K562 (cell line): ENCODE results near the gene FGD6. TPM values are rescaled to one million over a fixed set of nuclear protein-coding genes. Genes with fewer than 3 reads are reported as not detected.

Experiments
- CHD2 ChIP-seq: IDR thresholded peaks from 2 replicates; pipeline ENCODE4 v1.6.1; 2011; ENCODE audit warnings: low read depth, low read length
- DMBX1 ChIP-seq: fragments of 250-450 bp; sonication (Bioruptor Pico); IDR thresholded peaks from 2 replicates; pipeline ENCODE4 v1.8.0; 2022; ENCODE audit warnings: inconsistent platforms, mild to moderate bottlenecking, moderate library complexity, borderline replicate concordance
- FOXA1 ChIP-seq: fragments of 450-650 bp; IDR thresholded peaks from 2 replicates; pipeline ENCODE4 v1.6.1; 2016; ENCODE audit warnings: mild to moderate bottlenecking, borderline replicate concordance
- MAFF ChIP-seq: IDR thresholded peaks from 2 replicates; pipeline ENCODE4 v1.6.1; 2012; ENCODE audit warnings: low read length, improper control_type of control experiment
- PHB2 ChIP-seq: fragments of 450-650 bp; IDR thresholded peaks from 2 replicates; pipeline ENCODE4 v1.6.1; 2017; ENCODE audit warnings: low read depth
- POLR2A ChIP-seq: fragments of 450-650 bp; conservative IDR thresholded peaks from 2 replicates; pipeline ENCODE4 v1.6.1; 2016
- RBBP5 ChIP-seq: fragments of 200-600 bp; sonication (generic); IDR thresholded peaks from 2 replicates; pipeline ENCODE4 v1.6.1; 2012; ENCODE audit warnings: borderline replicate concordance, mild to moderate bottlenecking, low read length, control low read depth, inconsistent platforms; ENCODE audit not compliant: insufficient read depth, poor library complexity, severe bottlenecking
- RUNX1 ChIP-seq: sonication (generic); IDR thresholded peaks from 2 replicates; pipeline ENCODE4 v1.6.1; 2016; ENCODE audit warnings: antibody characterized with exemption, low read depth
- TAF7 ChIP-seq: fragments of 450-650 bp; IDR thresholded peaks from 2 replicates; pipeline ENCODE4 v1.6.1; 2016; ENCODE audit warnings: missing genetic modification characterization, missing compliant biosample characterization
- U2AF2 ChIP-seq: fragments of 200-400 bp; formaldehyde crosslinking; optimal IDR thresholded peaks from 2 replicates; pipeline ENCODE3; 2017; ENCODE audit warnings: low read depth, mild to moderate bottlenecking, low read length
- ZNF197 ChIP-seq: fragments of 200-800 bp; sonication (Bioruptor generic); IDR thresholded peaks from 2 replicates; pipeline ENCODE4 v1.6.1; 2016; ENCODE audit warnings: low read depth, missing genetic modification characterization, missing compliant biosample characterization
- ZNF23 ChIP-seq: fragments of 250-450 bp; sonication (Bioruptor Pico); IDR thresholded peaks from 2 replicates; pipeline ENCODE4 v1.4.0; 2020; ENCODE audit warnings: mild to moderate bottlenecking
- ZNF316 ChIP-seq: fragments of 450-650 bp; IDR thresholded peaks from 2 replicates; pipeline ENCODE4 v1.6.1; 2016
- ZNF384 ChIP-seq: IDR thresholded peaks from 2 replicates; pipeline ENCODE4 v1.6.1; 2012; ENCODE audit warnings: low read depth, low read length, improper control_type of control experiment
- ZNF41 ChIP-seq: fragments of 250-450 bp; sonication (Bioruptor Pico); conservative IDR thresholded peaks from 2 replicates; pipeline ENCODE4 v1.4.0; 2020; ENCODE audit warnings: mild to moderate bottlenecking
- polyA plus RNA-seq, 8 experiments: library from polyadenylated mRNA; depleted of rRNA in 4 of 8; stranded (reverse) in 5 of 8; unstranded in 3 of 8; fragments of >200 nt; fragmentation: Nextera tagmentation in 2 of 8; fragmentation: Illumina TruSeq in 1 of 8; extraction: Ambion mirVana in 2 of 8; extraction: Trizol in 1 of 8; gene quantifications; 2 replicates each; pipeline versions ENCODE4 v1.2.1 to v1.2.3, GENCODE V29; 2011 to 2014; ENCODE audit warnings: inconsistent platforms in 1 of 8, missing spikeins in 1 of 8
- total RNA-seq, 7 experiments: library from RNA; depleted of rRNA in 6 of 7; stranded (reverse); fragments of >200 nt in 6 of 7; fragmentation: Illumina TruSeq in 2 of 7; extraction: Trizol in 2 of 7; gene quantifications; 2 replicates each; pipeline versions ENCODE4 v1.2.1 to v1.2.3, GENCODE V29; 2011 to 2021; ENCODE audit warnings: low replicate concordance in 1 of 7
- TF ChIP-seq, protein P1 (sequence below), 2 experiments: fragments of 450-650 bp; IDR thresholded peaks; 2 replicates each; pipeline ENCODE4 v1.6.1; 2018; ENCODE audit warnings: mild to moderate bottlenecking in 2 of 2, low read depth in 1 of 2; ENCODE audit not compliant: partially characterized antibody in 2 of 2
- TF ChIP-seq, protein P2 (sequence below): sonication (generic); formaldehyde crosslinking; IDR thresholded peaks from 2 replicates; pipeline ENCODE4 v1.8.0; 2023; ENCODE audit warnings: mild to moderate bottlenecking, missing genetic modification reagents
- TF ChIP-seq, protein P3 (sequence below): sonication (generic); formaldehyde crosslinking; IDR thresholded peaks from 2 replicates; pipeline ENCODE4 v1.4.0; 2020; ENCODE audit warnings: mild to moderate bottlenecking, missing genetic modification reagents

Gene FGD6
- total and polyA plus RNA-seq, 9 of the 15 experiments (the other 6 are each of a cell fraction or from before 2014, with no cell fraction given) = 1.5 to 11.1 (median 5.8) TPM

DNA sequence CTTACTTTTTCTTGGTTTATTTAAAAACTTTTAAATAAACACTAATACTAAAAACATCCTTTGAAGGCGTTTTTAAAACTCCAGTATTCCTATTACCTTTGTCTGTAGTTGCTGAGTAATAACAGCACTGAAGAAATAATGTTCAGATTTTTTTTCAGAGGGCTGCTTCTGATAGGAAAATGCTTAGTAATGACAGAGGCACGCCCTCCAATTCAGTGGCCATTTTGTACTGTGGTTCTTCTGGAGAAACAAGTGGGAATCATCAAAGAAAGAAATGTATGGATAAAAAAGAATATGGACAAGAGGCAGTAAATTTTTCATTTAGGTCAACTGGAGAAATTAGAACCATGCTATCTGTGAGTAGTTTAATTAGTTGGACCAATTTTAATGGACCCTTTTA lies 13.9 kb upstream of the FGD6 start (continued):
- TF ChIP-seq CHD2 (no peak), DMBX1 (CRISPR knock-in tag) (no peak), POLR2A (no peak), MAFF (peak; percentile 84), PHB2 (no peak), ZNF384 (peak; percentile 84), ZNF41 (no peak), ZNF23 (no peak), RUNX1 (no peak), U2AF2 (no peak), FOXA1 (no peak), RBBP5 (no peak), TAF7 (tag) (no peak), ZNF197 (CRISPR knock-in tag) (no peak), ZNF316 (peak; percentile 88)
- TF ChIP-seq, protein P1, sequence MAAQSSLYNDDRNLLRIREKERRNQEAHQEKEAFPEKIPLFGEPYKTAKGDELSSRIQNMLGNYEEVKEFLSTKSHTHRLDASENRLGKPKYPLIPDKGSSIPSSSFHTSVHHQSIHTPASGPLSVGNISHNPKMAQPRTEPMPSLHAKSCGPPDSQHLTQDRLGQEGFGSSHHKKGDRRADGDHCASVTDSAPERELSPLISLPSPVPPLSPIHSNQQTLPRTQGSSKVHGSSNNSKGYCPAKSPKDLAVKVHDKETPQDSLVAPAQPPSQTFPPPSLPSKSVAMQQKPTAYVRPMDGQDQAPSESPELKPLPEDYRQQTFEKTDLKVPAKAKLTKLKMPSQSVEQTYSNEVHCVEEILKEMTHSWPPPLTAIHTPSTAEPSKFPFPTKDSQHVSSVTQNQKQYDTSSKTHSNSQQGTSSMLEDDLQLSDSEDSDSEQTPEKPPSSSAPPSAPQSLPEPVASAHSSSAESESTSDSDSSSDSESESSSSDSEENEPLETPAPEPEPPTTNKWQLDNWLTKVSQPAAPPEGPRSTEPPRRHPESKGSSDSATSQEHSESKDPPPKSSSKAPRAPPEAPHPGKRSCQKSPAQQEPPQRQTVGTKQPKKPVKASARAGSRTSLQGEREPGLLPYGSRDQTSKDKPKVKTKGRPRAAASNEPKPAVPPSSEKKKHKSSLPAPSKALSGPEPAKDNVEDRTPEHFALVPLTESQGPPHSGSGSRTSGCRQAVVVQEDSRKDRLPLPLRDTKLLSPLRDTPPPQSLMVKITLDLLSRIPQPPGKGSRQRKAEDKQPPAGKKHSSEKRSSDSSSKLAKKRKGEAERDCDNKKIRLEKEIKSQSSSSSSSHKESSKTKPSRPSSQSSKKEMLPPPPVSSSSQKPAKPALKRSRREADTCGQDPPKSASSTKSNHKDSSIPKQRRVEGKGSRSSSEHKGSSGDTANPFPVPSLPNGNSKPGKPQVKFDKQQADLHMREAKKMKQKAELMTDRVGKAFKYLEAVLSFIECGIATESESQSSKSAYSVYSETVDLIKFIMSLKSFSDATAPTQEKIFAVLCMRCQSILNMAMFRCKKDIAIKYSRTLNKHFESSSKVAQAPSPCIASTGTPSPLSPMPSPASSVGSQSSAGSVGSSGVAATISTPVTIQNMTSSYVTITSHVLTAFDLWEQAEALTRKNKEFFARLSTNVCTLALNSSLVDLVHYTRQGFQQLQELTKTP (IDR thresholded peaks at IDR 0.05; ENCODE audit: low read depth in 1 of 2, partially characterized antibody in 2 of 2) = no peak
- TF ChIP-seq, protein P2, sequence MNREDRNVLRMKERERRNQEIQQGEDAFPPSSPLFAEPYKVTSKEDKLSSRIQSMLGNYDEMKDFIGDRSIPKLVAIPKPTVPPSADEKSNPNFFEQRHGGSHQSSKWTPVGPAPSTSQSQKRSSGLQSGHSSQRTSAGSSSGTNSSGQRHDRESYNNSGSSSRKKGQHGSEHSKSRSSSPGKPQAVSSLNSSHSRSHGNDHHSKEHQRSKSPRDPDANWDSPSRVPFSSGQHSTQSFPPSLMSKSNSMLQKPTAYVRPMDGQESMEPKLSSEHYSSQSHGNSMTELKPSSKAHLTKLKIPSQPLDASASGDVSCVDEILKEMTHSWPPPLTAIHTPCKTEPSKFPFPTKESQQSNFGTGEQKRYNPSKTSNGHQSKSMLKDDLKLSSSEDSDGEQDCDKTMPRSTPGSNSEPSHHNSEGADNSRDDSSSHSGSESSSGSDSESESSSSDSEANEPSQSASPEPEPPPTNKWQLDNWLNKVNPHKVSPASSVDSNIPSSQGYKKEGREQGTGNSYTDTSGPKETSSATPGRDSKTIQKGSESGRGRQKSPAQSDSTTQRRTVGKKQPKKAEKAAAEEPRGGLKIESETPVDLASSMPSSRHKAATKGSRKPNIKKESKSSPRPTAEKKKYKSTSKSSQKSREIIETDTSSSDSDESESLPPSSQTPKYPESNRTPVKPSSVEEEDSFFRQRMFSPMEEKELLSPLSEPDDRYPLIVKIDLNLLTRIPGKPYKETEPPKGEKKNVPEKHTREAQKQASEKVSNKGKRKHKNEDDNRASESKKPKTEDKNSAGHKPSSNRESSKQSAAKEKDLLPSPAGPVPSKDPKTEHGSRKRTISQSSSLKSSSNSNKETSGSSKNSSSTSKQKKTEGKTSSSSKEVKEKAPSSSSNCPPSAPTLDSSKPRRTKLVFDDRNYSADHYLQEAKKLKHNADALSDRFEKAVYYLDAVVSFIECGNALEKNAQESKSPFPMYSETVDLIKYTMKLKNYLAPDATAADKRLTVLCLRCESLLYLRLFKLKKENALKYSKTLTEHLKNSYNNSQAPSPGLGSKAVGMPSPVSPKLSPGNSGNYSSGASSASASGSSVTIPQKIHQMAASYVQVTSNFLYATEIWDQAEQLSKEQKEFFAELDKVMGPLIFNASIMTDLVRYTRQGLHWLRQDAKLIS = no peak
- TF ChIP-seq, protein P3, sequence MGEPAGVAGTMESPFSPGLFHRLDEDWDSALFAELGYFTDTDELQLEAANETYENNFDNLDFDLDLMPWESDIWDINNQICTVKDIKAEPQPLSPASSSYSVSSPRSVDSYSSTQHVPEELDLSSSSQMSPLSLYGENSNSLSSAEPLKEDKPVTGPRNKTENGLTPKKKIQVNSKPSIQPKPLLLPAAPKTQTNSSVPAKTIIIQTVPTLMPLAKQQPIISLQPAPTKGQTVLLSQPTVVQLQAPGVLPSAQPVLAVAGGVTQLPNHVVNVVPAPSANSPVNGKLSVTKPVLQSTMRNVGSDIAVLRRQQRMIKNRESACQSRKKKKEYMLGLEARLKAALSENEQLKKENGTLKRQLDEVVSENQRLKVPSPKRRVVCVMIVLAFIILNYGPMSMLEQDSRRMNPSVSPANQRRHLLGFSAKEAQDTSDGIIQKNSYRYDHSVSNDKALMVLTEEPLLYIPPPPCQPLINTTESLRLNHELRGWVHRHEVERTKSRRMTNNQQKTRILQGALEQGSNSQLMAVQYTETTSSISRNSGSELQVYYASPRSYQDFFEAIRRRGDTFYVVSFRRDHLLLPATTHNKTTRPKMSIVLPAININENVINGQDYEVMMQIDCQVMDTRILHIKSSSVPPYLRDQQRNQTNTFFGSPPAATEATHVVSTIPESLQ (CRISPR knock-in tag) = no peak
